ENCODE data around the gene HOXB5. TPM values are rescaled to one million over a fixed set of nuclear protein-coding genes. Genes with fewer than 3 reads are reported as not detected.

HOXB5 gene
- total and polyA plus RNA-seq, 2 of the 4 experiments (the other 2 are of a cell fraction), result 0.54 to 18.0 TPM

DNA sequence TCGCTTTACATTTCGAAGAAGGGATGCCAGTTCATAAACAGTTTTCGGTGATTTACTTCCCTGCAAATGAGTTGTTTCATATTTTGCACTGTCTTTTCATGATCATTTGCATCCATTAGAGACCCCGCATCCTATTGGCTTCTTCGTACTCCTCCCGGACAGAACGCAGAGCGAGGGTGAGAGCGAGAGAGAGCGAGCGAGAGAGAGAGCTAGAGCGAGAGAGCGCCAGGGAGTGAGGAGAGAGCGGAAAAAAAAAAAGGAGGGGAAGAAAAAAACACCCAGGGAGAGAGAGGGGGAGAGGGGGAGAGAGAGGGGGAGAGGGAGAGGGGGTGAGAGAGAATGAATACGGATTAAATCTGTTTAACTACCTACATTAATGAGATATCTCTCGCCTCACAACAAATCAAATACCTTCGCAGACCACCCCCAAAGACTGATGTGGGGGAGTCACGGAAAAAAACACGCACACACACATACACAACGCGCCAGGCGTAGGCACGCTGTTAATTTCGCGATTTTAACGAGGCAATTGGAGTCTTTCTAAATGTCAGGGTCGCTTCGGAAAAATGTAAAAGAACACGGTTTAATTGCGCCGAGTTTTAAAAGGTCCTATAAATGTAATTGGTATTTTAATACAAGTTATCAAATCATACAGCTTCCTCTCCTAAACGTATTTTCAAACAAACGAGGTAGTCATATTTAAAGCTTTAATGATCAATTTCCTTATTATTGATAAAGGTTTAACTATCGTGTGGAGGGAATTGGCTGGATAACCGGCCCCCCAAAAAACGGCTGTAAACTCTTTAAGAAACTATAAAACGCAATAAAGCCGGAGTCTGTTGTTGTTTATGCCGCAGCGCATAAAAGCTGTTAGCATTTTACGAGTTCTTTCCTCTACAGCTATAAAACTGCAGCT is 21.7 kb upstream of the HOXB5 start, which contains the start of gene HOXB8 (continued):
- TF ChIP-seq, protein P1, sequence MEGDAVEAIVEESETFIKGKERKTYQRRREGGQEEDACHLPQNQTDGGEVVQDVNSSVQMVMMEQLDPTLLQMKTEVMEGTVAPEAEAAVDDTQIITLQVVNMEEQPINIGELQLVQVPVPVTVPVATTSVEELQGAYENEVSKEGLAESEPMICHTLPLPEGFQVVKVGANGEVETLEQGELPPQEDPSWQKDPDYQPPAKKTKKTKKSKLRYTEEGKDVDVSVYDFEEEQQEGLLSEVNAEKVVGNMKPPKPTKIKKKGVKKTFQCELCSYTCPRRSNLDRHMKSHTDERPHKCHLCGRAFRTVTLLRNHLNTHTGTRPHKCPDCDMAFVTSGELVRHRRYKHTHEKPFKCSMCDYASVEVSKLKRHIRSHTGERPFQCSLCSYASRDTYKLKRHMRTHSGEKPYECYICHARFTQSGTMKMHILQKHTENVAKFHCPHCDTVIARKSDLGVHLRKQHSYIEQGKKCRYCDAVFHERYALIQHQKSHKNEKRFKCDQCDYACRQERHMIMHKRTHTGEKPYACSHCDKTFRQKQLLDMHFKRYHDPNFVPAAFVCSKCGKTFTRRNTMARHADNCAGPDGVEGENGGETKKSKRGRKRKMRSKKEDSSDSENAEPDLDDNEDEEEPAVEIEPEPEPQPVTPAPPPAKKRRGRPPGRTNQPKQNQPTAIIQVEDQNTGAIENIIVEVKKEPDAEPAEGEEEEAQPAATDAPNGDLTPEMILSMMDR (conservative IDR thresholded peaks at IDR 0.05; ENCODE audit: low read depth, low read length), result no peak
